ENCODE data around the gene LAMP1. TPM values are rescaled to one million over a fixed set of nuclear protein-coding genes. Genes with fewer than 3 reads are reported as not detected.
A peak's percentile ranks its signal among the peaks of the same experiment; 100 is the strongest.

The LAMP1 gene
- total RNA-seq, 1 experiment from 2014 or later = 110 TPM

- BruUV-seq (replicated peaks) = no TSS peak
- Histone ChIP-seq H2AFZ (ENCODE audit: low read length) (no peak overlapping the region), H3F3A (ENCODE audit: low read length, unreplicated experiment) (no peaks in the 10 kb centered on the region), H3K4me2 (ENCODE audit: low read length) (no peak overlapping the region), H3K27ac (ENCODE audit: low read length) (no peak overlapping the region), H3K4me1 (ENCODE audit: insufficient read depth, low read length) (peaks cover 7% of the 10 kb centered on the region; the same call in 1 of the 2 replicates), H4K20me1 (ENCODE audit: low read length) (no peaks in the 10 kb centered on the region), H3K4me3 (ENCODE audit: low read length) (no peak overlapping the region), H3K27me3 (ENCODE audit: low read length) (no peaks in the 10 kb centered on the region), H3K9me2 (replicated peaks; ENCODE audit: low read length) (no peaks in the 10 kb centered on the region), H3K9me3 (ENCODE audit: low read length) (no peaks in the 10 kb centered on the region), H3K79me2 (ENCODE audit: low read length) (no peaks in the 10 kb centered on the region), H3K9ac (ENCODE audit: low read length) (no peak overlapping the region), H3K36me3 (ENCODE audit: low read depth, low read length) (no peaks in the 10 kb centered on the region)
- ChIA-PET CTCF (no interaction called here), POLR2A (ENCODE audit: unreplicated experiment) (no interaction called here)
- ATAC-seq (peak; percentile 91), DNase-seq (peak; percentile 69)
- intact Hi-C loops (cut with micrococcal nuclease) = loop anchor here (1.0 kb wide), 1 partner anchor 98 kb away; no protein-coding TSS in a partner anchor
- no peak for TF ChIP-seq EZH2phosphoT487 (IDR thresholded peaks at IDR 0.05; ENCODE audit: borderline replicate concordance, low read length)
- peak; percentile 63 for TF ChIP-seq CTCF (conservative IDR thresholded peaks at IDR 0.05; ENCODE audit: low read depth, low read length)
Measured at GRCh38 chr13:113275387-113275786, 21.7 kb upstream of the LAMP1 start.

- H3K4me1 ChIP-seq (ENCODE audit: insufficient read depth, low read length) = 0 out of 2 replicates have a peak, but pooled peaks cover under 1% of the 10 kb centered on the region
- DNase-seq = no peak
- no peaks in the 10 kb centered on the region for H3K79me2 ChIP-seq (ENCODE audit: low read length)
- no peaks in the 10 kb centered on the region for H3K9me3 ChIP-seq (ENCODE audit: low read length)
- ChIA-PET POLR2A (ENCODE audit: unreplicated experiment) (no interaction called here), CTCF (no interaction called here)
- no peak overlapping the region for H3K9ac ChIP-seq (ENCODE audit: low read length)
- no peaks in the 10 kb centered on the region for H3K36me3 ChIP-seq (ENCODE audit: low read depth, low read length)
- H3K27ac ChIP-seq (ENCODE audit: low read length) = no peak overlapping the region
- H3K9me2 ChIP-seq (replicated peaks; ENCODE audit: low read length) = no peaks in the 10 kb centered on the region
- H3K4me2 ChIP-seq (ENCODE audit: low read length) = no peak overlapping the region
- no peak for TF ChIP-seq EZH2 (IDR thresholded peaks at IDR 0.05; ENCODE audit: low read length, unreplicated experiment)
- TF ChIP-seq EZH2phosphoT487 (IDR thresholded peaks at IDR 0.05; ENCODE audit: borderline replicate concordance, low read length) = no peak
- TF ChIP-seq CTCF (conservative IDR thresholded peaks at IDR 0.05; ENCODE audit: low read depth, low read length) = no peak
- BruUV-seq (replicated peaks) = no TSS peak
- no peaks in the 10 kb centered on the region for H3K27me3 ChIP-seq (ENCODE audit: low read length)
- no peak overlapping the region for H2AFZ ChIP-seq (ENCODE audit: low read length)
- H3K4me3 ChIP-seq (ENCODE audit: low read length) = no peak overlapping the region
- no peaks in the 10 kb centered on the region for H4K20me1 ChIP-seq (ENCODE audit: low read length)
- ATAC-seq = no peak
- intact Hi-C loops (cut with micrococcal nuclease) = no loop called here
- no peaks in the 10 kb centered on the region for H3F3A ChIP-seq (ENCODE audit: low read length, unreplicated experiment)
Measured at GRCh38 chr13:113280126-113280525, 16.9 kb upstream of the LAMP1 start.

- Histone ChIP-seq H2AFZ (ENCODE audit: low read length) (no peak overlapping the region), H3F3A (ENCODE audit: low read length, unreplicated experiment) (no peaks in the 10 kb centered on the region), H3K27me3 (ENCODE audit: low read length) (no peaks in the 10 kb centered on the region), H3K79me2 (ENCODE audit: low read length) (no peaks in the 10 kb centered on the region), H3K9ac (ENCODE audit: low read length) (no peak overlapping the region), H3K27ac (ENCODE audit: low read length) (no peak overlapping the region), H3K9me3 (ENCODE audit: low read length) (no peaks in the 10 kb centered on the region), H3K4me1 (ENCODE audit: insufficient read depth, low read length) (no peaks in the 10 kb centered on the region), H4K20me1 (ENCODE audit: low read length) (no peaks in the 10 kb centered on the region), H3K9me2 (replicated peaks; ENCODE audit: low read length) (no peaks in the 10 kb centered on the region), H3K36me3 (ENCODE audit: low read depth, low read length) (no peaks in the 10 kb centered on the region), H3K4me2 (ENCODE audit: low read length) (no peak overlapping the region), H3K4me3 (ENCODE audit: low read length) (no peak overlapping the region)
- DNase-seq (no peak), ATAC-seq (no peak)
- TF ChIP-seq CTCF (conservative IDR thresholded peaks at IDR 0.05; ENCODE audit: low read depth, low read length) (no peak), EZH2phosphoT487 (IDR thresholded peaks at IDR 0.05; ENCODE audit: borderline replicate concordance, low read length) (no peak), EZH2 (IDR thresholded peaks at IDR 0.05; ENCODE audit: low read length, unreplicated experiment) (no peak)
- intact Hi-C loops (cut with micrococcal nuclease) = no loop called here
- no TSS peak for BruUV-seq (replicated peaks)
- ChIA-PET POLR2A (ENCODE audit: unreplicated experiment) (no interaction called here), CTCF (no interaction called here)
Measured at GRCh38 chr13:113283904-113284303, 13.1 kb upstream of the LAMP1 start.

All from PC-3 (cell line).